Cerebellar nuclear complex (tissue), 1 donor: ENCODE results near the gene XRN1.

Experiments used
- DNase-seq, 2 experiments: peaks; one replicate each; lab custom pipeline; 2025; lab: John Stamatoyannopoulos, UW

The XRN1 gene

DNA sequence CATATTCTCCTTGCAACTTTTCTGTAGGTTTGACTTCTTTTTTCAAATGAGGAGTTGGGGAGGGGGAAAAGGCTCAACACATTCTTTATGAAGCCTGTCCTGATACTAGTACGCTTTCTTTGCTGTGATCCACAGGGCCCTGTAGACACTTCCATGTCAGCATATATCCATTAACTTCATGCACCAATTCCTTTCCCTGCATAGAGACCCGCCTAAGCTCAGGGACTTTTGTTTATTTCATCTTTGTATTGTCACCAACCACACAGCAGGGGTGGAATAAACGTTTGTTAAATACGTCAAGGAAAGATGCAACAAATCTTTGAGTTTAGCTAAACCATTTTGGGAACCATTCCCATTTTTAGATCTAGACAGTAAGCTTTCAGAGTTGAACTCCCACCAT is 179.4 kb downstream of the XRN1 start:
- no peak for DNase-seq

DNA sequence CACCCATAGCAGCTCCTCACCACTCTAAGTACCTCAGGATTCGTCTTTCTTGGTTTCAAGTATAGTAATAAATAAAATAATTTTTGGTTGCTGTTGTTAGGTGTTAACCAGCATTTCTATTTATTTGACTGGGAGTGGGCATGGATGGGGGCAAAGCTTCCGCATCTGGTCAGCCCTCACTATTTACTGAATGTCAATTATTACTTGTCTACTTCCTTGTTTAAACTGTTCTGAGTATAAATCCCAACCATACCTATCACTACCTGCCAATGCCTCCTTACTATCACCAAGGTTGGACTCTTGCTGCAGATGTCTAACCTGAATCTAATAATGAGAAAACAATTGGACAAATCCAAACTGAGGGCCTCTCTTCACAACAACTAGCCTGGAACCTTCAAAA is 180.6 kb downstream of the XRN1 start:
- no peak for DNase-seq

DNA sequence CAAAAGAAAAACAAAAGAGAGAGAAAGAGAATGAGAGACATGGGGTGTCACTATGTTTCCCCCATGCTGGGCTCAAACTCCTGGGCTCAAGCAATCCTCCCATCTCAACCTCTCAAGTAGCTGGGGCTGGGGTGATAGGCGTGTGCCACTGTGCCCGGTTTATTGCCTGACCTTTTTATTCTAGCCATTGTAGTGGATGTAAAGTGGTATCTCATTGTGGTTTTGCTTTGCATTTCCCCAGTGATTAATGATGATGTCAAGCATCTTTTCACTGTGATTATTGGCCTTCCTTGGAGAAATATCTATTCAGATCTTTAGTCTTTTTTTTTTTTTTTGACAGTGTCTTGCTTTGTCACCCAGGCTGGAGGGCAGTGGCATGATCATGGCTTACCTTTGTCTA is 184.7 kb downstream of the XRN1 start:
- no peak for DNase-seq

DNA sequence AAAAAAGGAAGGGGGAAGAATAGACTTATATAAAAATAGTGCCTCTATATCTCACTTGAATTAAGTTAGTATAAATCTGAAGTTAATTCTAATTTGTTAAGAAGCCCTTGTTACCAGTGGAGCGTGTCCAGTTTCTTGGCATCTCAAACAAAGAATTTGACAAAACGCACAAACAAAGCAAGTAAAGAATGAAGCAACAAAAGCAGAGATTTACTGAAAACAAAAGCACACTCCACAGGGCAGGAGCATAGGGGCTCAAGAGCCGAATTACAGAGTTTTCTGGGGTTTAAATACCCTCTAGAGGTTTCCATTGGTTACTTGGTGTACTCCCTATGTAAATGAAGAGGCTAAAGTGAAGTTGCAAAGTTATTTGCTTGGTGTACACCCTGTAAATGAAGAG is 188.5 kb downstream of the XRN1 start:
- DNase-seq, result no peak

DNA sequence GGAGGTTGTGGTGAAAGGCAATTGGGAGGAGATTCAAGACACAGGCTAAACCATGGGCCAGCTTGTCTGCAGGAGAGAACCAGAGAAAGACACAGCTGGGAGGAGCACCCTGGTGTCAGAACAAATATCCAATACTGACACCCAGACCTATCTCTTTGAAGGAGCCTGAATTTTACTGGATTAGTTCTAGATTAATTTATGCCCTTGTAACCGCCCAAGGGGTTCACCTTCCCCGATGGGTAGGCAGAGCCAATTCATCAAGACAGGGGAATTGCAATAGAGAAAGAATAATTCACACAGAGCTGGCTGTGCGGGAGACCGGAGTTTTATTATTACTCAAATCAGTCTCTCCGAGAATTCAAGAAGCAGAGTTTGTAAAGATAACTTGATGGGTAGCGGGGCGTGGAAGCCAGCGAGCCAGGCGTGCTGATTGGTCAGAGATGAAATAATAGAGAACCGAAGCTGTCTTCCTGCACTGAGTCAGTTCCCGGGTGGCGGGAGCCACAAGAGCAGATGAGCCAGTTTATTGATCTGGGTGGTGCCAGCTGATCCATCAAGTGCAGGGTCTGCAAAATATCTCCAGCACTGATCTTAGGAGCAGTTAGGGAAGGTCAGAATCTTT is 191.0 kb downstream of the XRN1 start:
- DNase-seq, result no peak
